HG03108 (cell line): ENCODE results near the gene ELK4.

Experiments
- ATAC-seq: cut with Tn5 transposase; IDR thresholded peaks from one replicate; pipeline ENCODE4 v1.9.1; 2021; ENCODE audit warnings: moderate library complexity; ENCODE audit not compliant: unreplicated experiment

Gene ELK4

GRCh38 chr1:205597691-205598314, 34.0 kb downstream of the ELK4 start:
- ATAC-seq: no peak

- no peak for ATAC-seq
These were observed 34.9 kb downstream of the ELK4 start for GRCh38 chr1:205596876-205597275.

- no peak for ATAC-seq
These were observed 36.0 kb downstream of the ELK4 start for GRCh38 chr1:205595861-205596260.

GRCh38 chr1:205595435-205595834, 36.4 kb downstream of the ELK4 start:
- no peak for ATAC-seq

- ATAC-seq: no peak
These were observed 37.0 kb downstream of the ELK4 start for GRCh38 chr1:205594846-205595245.

- ATAC-seq: no peak
These were observed 37.8 kb downstream of the ELK4 start for GRCh38 chr1:205593967-205594366.

- peak; percentile 43 for ATAC-seq
These were observed 38.3 kb downstream of the ELK4 start for GRCh38 chr1:205593532-205593931.

GRCh38 chr1:205592443-205593003, 39.3 kb downstream of the ELK4 start:
- ATAC-seq: no peak

- ATAC-seq: peak; percentile 64
These were observed 40.1 kb downstream of the ELK4 start for GRCh38 chr1:205591522-205592351.

- ATAC-seq: no peak
These were observed 40.9 kb downstream of the ELK4 start for GRCh38 chr1:205590777-205591513.

GRCh38 chr1:205590457-205590768, 41.4 kb downstream of the ELK4 start:
- no peak for ATAC-seq

- no peak for ATAC-seq
These were observed 42.0 kb downstream of the ELK4 start for GRCh38 chr1:205589618-205590456.

GRCh38 chr1:205589046-205589445, 42.8 kb downstream of the ELK4 start:
- ATAC-seq: no peak

- ATAC-seq: no peak
These were observed 43.2 kb downstream of the ELK4 start for GRCh38 chr1:205588636-205589035.

GRCh38 chr1:205587581-205587980, 44.2 kb downstream of the ELK4 start:
- ATAC-seq: no peak

- no peak for ATAC-seq
These were observed 45.7 kb downstream of the ELK4 start for GRCh38 chr1:205585835-205586785.

- ATAC-seq: no peak
These were observed 46.5 kb downstream of the ELK4 start for GRCh38 chr1:205585169-205585834.

GRCh38 chr1:205584732-205585131, 47.1 kb downstream of the ELK4 start:
- no peak for ATAC-seq
